Measurements from ENCODE around the gene P2RY13.

The P2RY13 gene

GRCh38 chr3:151329363-151329762 is at the start of gene P2RY13:
P2RY13 (minus strand) TSS chr3:151329549; CDS start chr3:151329528, 21 bp downstream.
- DNase-seq (ENCODE audit: low read depth) = no peak

GRCh38 chr3:151377768-151378385 is 48.5 kb upstream of the P2RY13 start:
- no peak for DNase-seq (ENCODE audit: low read depth)

GRCh38 chr3:151372063-151372820 is 42.9 kb upstream of the P2RY13 start:
- no peak for DNase-seq (ENCODE audit: low read depth)

- no peak for DNase-seq (ENCODE audit: low read depth)
Measured at GRCh38 chr3:151371526-151371925, 42.2 kb upstream of the P2RY13 start.

GRCh38 chr3:151367448-151367847 is 38.1 kb upstream of the P2RY13 start:
- no peak for DNase-seq (ENCODE audit: low read depth)

GRCh38 chr3:151366993-151367392 is 37.6 kb upstream of the P2RY13 start:
- no peak for DNase-seq (ENCODE audit: low read depth)

- no peak for DNase-seq (ENCODE audit: low read depth)
Measured at GRCh38 chr3:151362751-151363174, 33.4 kb upstream of the P2RY13 start.

GRCh38 chr3:151357463-151357850 is 28.1 kb upstream of the P2RY13 start:
- no peak for DNase-seq (ENCODE audit: low read depth)

- DNase-seq (ENCODE audit: low read depth) = no peak
Measured at GRCh38 chr3:151356794-151357462, 27.6 kb upstream of the P2RY13 start.

- no peak for DNase-seq (ENCODE audit: low read depth)
Measured at GRCh38 chr3:151351648-151352047, 22.3 kb upstream of the P2RY13 start.

GRCh38 chr3:151351219-151351618 is 21.9 kb upstream of the P2RY13 start:
- no peak for DNase-seq (ENCODE audit: low read depth)

GRCh38 chr3:151350656-151351055 is 21.3 kb upstream of the P2RY13 start:
- DNase-seq (ENCODE audit: low read depth) = no peak

GRCh38 chr3:151347432-151347831 is 18.1 kb upstream of the P2RY13 start:
- DNase-seq (ENCODE audit: low read depth) = no peak

- DNase-seq (ENCODE audit: low read depth) = no peak
Measured at GRCh38 chr3:151346292-151346691, 16.9 kb upstream of the P2RY13 start.

- no peak for DNase-seq (ENCODE audit: low read depth)
Measured at GRCh38 chr3:151345859-151346258, 16.5 kb upstream of the P2RY13 start.

GRCh38 chr3:151331696-151332095 is 2.3 kb upstream of the P2RY13 start:
- DNase-seq (ENCODE audit: low read depth) = no peak

- DNase-seq (ENCODE audit: low read depth) = no peak
Measured at GRCh38 chr3:151330899-151331298, 1.6 kb upstream of the P2RY13 start.

GRCh38 chr3:151330379-151330778 is 1.0 kb upstream of the P2RY13 start:
- no peak for DNase-seq (ENCODE audit: low read depth)

GRCh38 chr3:151328298-151328995 is 902 bp downstream of the P2RY13 start:
- DNase-seq (ENCODE audit: low read depth) = no peak

- no peak for DNase-seq (ENCODE audit: low read depth)
Measured at GRCh38 chr3:151327571-151328198, 1.7 kb downstream of the P2RY13 start.

- no peak for DNase-seq (ENCODE audit: low read depth)
Measured at GRCh38 chr3:151322511-151322910, 6.8 kb downstream of the P2RY13 start.

- no peak for DNase-seq (ENCODE audit: low read depth)
Measured at GRCh38 chr3:151321526-151321925, 7.8 kb downstream of the P2RY13 start.

Measured in stimulated activated CD4-positive, alpha-beta T cell treated with anti-CD3 and anti-CD28 coated beads, Interleukin-2, amount 100 ng/mL, for 4 hours (primary cell).